Skin of body (tissue), 2 donors: ENCODE data around the gene GALNTL6. TPM values are rescaled to one million over a fixed set of nuclear protein-coding genes. Genes with fewer than 3 reads are reported as not detected.

Source experiments
- DNase-seq: peaks from one replicate; lab custom pipeline; 2025; lab: John Stamatoyannopoulos, UW
- total RNA-seq: library from RNA; depleted of rRNA; stranded (reverse); fragments of >200 nt; gene quantifications from one replicate; pipeline ENCODE4 v1.2.3, GENCODE V29; 2014

GALNTL6 gene
- total RNA-seq, 1 donor from 2014 or later: 0.99 TPM

DNA sequence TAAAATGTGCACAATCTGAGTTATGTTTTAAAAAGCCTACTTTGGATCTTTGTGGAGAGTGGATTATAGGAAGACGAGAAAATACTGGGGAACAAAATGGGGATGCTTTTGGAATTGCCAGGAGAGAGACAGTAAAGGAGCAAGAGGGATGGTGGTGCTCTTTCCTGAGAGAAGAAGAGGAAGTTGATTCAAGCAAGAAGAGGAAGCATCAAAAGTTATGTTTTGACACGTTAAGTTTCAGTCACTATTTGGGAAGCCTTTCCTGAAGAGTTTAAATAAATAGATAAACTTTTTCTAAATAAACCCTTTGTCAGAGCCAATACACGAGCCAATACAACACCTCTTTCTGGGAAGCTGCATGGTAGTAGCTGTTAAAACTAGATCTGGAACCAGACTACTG is 394.1 kb downstream of the GALNTL6 start:
- DNase-seq: no peak

DNA sequence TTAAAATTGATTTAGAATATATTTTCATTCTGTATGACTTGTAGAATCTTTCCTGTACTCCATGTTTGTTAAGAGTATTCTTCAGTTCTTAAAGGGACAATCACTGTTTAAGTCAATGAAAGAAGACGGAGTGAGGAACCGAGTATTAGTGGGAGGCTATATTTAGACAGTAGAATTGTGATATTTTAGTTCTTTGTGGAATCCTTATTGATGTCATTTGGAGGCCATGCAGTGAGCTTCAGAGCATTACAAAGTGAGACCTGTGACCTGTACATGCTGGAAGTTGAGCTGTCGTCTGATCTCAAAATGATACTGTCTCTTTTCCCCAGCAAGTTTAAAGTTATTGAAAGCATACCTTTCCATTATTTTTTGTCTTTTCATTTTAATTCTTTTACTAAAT is 394.7 kb downstream of the GALNTL6 start:
- no peak for DNase-seq

DNA sequence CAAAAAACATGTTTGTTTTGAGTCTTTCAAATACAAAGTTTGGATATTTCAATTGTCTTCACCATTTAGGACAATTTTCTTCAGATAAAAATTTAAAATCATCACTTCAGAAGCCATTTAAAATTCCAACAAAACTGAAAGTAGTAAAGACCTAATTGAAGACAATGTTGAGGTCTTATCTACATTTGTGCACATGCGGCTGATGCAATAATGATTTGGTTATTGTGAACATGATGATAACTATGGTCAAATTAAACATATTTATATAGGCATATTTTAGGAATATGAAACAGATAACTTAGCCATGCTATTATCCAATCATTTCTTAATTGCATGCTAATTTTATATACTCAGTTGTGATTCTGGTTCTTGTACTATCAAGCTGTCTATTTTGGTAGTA is 407.5 kb downstream of the GALNTL6 start:
- no peak for DNase-seq

DNA sequence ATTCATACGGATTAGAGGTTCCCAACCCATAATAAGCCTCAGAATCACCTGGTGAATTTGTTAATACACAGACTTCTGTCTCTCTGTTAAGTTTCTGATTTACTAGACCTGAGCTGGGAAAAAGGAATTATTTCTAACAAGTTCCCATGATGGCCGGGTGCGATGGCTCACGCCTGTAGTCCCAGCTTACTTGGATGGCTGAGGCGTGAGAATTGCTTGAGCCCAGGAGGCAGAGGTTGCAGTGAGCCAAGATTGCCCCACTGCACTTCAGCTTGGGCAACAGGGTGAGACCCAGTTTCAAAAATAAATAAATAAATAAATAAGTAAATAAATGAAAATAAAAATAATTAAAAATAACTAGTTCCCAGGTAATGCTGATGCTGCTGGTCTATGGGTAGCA is 412.3 kb downstream of the GALNTL6 start:
- DNase-seq: no peak

DNA sequence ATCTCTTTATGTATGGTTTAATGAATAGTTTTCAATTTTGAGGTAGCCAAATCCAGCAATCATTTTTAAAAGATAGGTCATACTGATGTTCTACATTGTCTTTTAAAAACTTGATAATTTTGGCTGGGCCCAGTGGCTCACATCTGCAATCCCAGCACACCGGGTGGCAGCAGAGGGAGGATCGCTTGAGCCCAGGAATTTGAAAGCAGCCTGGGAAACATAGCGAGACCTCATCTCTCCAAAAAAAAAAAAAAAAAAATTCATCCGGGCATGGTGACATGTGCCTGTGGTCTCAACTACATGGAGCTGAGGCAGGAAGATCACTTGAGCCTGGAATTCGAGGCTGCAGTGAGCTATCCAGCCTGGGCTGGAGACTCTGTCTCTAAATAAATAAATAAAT is 419.8 kb downstream of the GALNTL6 start:
- no peak for DNase-seq

DNA sequence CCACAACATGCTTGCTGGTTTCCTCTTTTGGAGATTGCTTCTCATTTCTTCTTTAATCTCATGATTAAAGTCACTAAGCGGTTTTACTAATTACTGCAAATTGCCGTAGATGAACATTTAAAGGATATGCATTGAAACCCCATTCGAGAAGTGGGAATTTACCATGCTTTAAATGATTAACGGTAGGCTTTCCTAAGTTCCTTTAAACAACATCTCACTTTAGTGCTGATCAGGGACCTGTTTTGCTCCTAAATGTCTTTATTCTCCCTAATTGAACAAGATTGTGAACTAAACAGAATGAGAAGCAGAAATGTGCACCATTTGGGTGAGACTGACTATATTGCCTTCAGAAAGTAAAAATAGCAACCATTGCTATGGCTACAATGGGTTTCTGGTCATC is 430.3 kb downstream of the GALNTL6 start:
- DNase-seq: no peak

DNA sequence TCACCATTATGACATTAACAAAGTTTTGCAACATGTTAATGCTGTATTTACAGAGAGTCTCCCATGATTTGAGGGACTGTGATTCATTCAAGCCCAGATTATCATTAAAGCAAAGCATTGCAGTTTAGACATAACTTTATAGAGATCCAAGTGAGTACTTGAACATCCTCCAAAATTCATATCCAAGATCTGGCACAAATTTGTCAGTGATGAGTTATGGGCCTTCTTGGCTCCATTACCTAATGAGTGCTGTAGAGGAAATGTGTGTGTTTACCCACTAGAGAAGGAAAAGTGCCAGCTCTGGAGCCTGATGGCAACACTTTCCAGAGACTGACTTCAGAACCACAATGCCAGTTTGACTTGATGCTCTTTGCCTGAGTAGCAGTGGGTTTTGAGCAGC is 432.3 kb downstream of the GALNTL6 start:
- DNase-seq: no peak

DNA sequence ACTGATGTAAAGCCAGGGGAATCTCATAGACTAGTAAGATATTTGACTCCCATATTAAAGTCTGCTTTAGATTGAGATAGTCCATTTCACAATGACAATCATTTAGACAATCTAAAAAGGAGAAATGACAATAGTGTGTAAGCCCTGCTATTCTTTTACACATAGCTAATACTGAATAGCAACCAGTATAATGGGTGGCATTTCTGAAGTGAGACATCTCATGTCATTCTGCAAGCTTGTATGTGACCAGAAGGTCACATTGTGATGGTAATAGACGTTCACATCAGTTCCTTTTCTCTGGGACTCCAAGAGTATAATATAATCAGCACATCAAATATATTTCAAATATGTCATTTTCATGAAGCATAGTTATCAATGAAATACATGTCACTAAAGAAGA is 440.2 kb downstream of the GALNTL6 start:
- no peak for DNase-seq

DNA sequence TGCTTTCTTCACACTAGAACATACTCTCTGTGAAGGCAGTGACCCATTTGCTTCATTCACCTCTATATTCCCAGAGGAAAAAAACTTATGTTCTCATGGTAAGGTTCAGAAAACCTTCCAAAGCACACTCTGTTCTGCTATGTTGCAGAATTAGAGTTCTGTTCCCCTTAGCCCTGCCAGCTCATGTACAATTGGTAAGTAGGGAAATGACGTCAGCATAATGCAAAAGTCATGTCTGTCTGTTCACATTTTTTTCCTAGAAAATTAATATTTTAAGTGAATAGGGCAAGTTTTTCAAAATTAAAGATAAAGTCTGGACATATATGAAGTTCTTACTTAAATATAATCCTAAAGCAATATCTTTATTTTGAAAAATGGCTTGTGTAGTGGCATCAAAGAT is 443.6 kb downstream of the GALNTL6 start:
- no peak for DNase-seq

DNA sequence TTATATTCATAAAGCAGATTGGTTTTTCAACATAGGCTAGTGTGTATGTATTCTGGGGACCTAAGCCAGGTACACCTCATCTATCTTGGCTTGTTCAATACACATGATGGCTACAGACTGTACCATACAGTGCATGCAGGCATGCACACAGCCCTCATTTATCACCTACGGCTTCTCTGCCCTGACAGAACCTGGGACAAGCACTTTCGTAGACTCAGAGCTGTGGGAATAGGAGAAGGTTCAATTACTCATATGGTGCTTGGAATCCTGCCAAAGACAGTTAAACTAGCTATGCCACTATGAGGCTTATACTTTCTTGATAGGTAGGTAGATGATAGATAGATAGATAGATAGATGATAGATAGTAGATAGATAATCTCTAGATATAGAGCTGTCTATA is 457.2 kb downstream of the GALNTL6 start:
- DNase-seq: no peak

DNA sequence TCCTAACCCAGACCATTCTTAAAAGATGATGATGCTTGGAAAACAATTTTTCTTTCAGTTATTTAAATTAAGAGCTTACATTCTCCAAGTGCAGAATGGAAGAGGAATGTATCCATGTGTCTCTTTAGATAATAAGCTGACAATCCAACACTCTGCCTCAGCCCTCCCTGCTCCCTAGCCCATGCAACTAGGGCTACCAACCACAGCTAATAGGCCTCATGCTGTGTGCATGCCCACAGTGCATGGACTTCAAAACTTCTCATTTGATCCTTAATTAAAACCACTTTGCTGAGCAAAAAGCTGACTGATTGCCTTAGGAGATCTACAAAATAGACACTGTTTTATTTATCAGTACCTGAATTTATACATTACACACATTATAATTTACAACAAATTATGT is 473.9 kb downstream of the GALNTL6 start:
- DNase-seq: no peak

DNA sequence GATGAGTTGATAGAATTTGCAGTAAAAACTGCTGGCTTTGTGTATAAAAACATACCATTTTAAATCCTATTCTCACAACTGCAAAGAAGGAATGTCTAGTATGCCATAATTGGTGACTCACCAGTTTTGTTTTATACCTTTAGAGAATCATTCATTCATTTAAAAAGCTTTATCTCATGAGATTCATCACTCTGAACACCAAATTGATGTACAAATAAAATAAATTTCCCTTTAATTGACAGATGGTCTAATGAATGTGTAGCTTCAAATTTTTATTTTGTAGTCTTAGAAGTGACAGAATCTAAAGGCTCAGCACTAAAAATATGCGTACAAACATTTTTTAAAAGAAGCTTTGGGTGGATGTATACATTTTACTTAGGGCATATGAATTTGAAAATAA is 492.5 kb downstream of the GALNTL6 start:
- DNase-seq: no peak

DNA sequence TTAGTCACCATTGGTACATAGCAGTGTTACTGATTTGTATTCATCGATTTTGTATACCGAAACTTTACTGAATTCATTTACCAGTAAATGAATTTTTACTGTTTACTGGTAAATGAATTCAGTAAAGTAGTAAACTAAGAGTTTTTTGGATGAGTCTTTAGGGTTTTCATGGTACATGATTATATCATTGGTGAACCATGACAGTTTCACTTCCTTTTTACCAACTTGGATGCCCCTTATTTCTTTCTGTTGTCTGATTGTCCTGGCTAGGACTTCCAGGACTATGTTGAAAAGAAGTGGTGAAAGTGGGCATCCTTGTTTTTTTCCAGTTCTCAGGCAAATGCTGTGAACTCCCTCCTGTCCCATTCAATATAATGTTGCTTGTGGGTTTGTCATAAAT is 494.9 kb downstream of the GALNTL6 start:
- no peak for DNase-seq

DNA sequence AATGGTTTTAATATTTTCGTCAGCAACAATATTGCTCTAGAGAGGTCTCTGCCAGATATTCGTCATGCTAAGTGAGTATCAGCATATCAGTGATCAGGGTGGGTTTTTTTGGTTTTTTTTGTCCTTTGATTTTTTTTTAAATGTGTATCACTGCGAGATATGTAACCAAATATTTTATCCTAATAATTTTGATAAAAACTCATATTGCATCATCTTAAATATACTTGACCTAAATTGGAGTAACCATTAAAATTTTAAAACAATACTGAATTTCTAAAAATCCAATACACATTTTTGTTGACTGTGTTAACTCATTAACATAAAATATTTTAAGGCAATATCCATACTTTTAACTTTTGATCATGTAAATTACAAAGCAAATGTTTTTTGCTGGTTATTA is 498.5 kb downstream of the GALNTL6 start:
- no peak for DNase-seq

DNA sequence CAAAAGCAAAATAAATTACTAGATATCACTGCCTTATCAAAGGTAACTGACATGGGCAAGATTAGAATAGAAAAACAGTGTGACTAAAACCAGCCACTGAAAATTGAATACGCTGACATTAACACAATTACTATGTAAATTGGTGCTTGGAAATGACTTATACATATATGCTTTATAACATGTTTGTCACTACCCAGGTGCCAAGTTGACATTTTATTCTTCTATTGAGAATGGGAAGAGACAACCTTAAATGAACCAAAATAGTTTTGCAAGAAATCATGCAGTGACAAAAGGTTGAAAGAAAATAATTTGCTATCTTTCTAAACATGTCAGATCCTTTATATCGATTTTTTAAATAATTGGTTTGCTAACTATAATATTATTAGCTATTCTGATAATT is 510.1 kb downstream of the GALNTL6 start:
- DNase-seq: no peak

DNA sequence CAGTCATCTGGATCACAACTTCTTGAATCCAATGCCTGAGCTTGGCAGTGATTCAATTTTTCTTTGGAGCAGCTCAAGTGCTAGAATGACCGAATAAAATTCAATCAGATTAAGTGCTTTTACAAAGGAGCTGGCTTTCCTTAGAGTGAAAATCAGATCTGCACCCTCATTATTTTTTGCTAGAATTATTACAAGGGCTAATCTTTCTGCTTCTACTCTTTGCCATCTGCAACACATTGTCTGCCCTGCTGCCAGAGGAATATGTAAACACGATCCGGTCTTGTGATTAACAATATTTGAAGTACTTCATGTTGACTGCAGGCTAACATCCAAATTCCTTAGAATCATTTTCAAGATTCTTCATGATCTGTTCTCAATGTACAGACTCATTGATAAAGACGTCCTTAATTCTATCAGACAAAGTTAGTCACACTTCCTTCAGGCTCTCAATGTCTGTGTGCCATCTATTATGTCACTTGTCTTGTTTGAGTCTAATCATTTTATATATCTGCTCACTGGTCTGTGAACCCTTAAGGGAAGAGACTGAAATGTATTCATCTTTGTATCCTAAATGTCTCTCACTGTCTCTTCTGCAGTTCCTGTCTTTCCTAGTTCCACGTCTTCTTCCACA is 531.2 kb downstream of the GALNTL6 start:
- no peak for DNase-seq

DNA sequence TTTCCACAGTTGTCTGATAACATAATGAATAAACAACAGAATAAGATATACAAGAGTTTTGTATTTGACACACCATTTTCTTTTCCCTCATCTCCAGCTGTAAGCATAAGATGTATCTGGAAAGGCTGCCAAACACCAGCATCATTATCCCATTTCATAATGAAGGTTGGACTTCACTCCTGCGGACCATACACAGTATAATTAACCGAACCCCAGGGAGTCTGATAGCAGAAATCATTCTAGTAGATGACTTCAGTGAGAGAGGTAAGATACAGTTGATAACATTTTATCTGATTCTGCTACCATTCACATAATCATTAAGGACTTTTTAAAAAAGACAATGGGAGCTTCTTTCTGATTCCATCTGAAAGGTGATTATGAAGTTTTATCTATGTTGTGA is 535.2 kb downstream of the GALNTL6 start:
- DNase-seq: no peak

DNA sequence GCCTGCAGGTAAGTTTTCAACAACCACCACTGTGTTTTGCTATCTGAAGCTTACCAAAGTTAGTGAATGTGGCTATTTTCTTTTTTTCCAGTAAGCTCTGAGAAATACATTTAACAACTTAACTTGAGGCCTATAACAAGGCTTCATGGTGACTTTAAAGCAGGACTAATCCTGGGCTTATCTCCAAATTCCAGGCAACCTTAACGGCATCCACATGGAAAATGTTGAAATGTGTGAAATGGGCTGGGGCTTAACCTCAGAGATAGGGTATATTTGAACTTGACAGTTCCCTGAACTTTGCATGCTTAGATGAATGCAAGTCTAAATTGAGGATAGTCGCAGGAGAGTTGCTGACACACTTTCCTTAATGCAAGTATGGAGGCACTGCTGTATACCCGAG is 539.2 kb downstream of the GALNTL6 start:
- no peak for DNase-seq

DNA sequence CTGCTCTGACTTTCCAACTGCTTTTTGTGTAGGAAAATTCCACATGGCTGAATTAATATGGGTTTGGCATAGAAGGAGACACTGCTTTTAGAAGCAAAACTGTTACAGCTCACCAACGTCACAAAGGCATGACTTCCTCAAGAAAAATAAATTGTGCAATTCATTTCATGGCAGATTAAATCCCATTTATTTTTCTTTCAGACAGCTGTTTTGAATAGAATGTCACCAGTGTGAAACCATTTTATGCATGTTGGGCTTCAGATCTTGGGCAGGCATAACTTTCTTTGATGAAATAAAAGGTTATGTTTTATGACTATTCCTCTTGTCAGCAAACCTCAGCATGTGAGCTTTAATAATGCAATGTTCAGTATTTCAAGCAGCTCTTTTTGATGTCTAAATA is 542.8 kb downstream of the GALNTL6 start:
- peak; percentile 36 for DNase-seq

DNA sequence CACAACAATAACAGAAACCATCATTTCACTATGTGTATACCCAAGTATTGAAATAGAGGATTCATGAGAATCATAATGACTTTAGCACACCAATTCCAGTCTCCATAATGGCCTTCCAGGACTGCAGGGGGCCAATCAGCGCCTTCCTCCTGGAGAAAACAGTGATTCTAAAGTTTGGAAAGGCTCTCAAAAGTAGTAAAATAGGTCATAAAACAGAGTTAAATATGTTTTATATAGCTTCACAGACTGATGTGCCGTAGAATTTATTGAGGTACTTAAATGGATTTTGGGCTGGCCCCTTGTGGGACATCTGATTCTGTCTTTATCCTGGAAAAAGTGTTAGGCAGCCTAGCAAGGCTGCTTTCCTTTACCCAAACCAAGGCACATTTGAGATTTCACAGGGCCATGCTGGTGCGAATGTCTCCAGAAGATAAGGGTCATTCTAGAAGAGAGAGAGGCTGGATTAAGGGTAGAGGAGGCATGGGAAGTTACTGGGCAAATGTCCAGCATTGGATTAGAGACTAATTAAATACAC is 543.9 kb downstream of the GALNTL6 start:
- no peak for DNase-seq

DNA sequence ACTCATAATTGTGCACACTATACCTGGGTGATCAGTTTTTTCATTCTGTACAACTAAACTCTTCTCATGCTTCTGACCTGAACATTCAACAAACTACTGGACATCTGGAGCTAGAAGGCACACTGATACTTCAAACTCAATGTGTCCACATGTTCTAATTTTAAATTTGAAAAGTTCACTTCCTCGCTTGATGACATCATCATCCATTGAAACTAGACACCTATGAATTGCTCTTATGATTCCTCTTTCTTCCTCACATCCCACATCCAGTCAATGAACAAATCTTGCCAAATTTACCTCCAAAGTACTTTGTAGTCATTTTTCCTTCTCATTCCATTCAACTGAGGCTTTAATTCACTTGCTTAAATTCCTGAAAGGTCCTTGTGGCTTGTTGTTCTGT is 549.4 kb downstream of the GALNTL6 start:
- no peak for DNase-seq

DNA sequence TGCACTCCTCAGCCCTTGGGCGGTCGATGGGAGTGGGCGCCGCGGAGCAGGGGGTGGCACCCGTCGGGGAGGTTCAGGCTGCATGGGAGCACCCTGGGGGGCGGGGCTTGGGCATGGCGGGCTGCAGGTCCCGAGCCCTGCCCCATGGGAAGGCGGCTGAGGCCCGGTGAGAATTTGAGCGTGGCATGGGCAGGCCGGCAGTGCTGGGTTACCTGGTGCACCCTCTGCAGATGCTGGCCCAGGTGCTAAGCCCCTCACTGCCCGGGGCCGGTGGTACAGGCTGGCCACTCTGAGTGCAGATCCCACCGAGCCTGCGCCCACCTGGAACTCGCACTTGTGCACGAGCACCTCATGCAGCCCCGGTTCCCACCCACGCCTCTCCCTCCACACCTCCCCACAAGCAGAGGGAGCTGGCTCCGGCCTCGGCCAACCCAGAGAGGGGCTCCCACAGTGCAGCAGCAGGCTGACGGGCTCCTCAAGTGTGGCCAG is 556.3 kb downstream of the GALNTL6 start:
- no peak for DNase-seq

DNA sequence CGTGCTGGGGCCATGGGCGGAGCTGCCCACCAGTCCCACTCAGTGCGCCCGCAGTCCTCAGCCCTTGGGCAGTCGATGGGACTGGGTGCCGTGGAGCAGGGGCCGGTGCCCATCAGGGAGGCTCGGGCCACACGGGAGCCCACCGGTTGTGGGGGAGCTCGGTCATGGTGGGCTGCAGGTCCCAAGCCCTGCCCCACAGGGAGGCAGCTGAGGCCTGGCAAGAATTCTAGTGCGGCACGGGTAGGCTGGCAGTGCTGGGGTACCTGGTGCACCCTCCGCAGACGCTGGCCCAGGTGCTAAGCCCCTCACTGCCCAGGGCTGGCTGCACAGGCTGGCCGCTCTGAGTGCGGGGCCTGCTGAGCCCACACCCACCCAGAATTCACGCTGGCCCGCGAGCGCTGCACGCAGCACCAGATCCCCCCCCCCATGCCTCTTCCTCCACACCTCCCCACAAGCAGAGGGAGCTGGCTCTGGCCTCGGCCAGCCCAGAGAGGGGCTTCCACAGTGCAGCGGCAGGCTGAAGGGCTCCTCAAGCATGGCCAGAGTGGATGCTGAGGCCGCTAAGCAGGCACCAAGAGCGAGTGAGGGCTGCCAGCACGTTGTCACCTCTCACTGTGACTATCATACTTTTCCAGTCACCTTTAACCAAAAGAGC is 564.4 kb downstream of the GALNTL6 start:
- no peak for DNase-seq
